Stimulated activated CD4-positive, alpha-beta T cell treated with anti-CD3 and anti-CD28 coated beads, Interleukin-15, amount 100 ng/mL, for 48 hours (primary cell): Measurements from ENCODE around the gene TMEM63B.
"Not testable (repeated sequence)": the region's sequence is repeated elsewhere in the genome, so short reads cannot be mapped to it uniquely, and the experiment has no call there.

Source experiments
- DNase-seq, 2 donors: peaks; one replicate each; pipeline ENCODE4 v3.0.0-alpha.2; 2020; ENCODE audit warnings: low read depth in 2 of 2

TMEM63B gene

GRCh38 chr6:44193307-44193910, 66.1 kb downstream of the TMEM63B start:
- no peak for DNase-seq

GRCh38 chr6:44194326-44194725, 67.0 kb downstream of the TMEM63B start:
- DNase-seq: no peak

GRCh38 chr6:44196351-44196750, 69.0 kb downstream of the TMEM63B start:
- not testable (repeated sequence) for DNase-seq

- DNase-seq: no peak
Observed at GRCh38 chr6:44198684-44199083, 71.3 kb downstream of the TMEM63B start.

- DNase-seq: no peak
Observed at GRCh38 chr6:44199883-44200282, 72.5 kb downstream of the TMEM63B start.

- DNase-seq: no peak
Observed at GRCh38 chr6:44201200-44201599, 73.8 kb downstream of the TMEM63B start.

- no peak for DNase-seq
Observed at GRCh38 chr6:44201638-44202303, 74.4 kb downstream of the TMEM63B start.

GRCh38 chr6:44202332-44202971, 75.1 kb downstream of the TMEM63B start:
- DNase-seq: no peak

- no peak for DNase-seq
Observed at GRCh38 chr6:44202972-44203750, 75.8 kb downstream of the TMEM63B start.

GRCh38 chr6:44203955-44204354, 76.6 kb downstream of the TMEM63B start:
- no peak for DNase-seq
